OCI-LY7 (cell line): Measurements from ENCODE around the gene HMCN1. TPM values are rescaled to one million over a fixed set of nuclear protein-coding genes. Genes with fewer than 3 reads are reported as not detected.

Experiments used
- BruUV-seq: library from RNA; stranded (reverse); fragments of 400-500 nt; replicated peaks from 2 replicates; lab custom pipeline; 2021; lab: Mats Ljungman, UMichigan
- CTCF ChIA-PET: fragments of 300-600 bp; sonication (Branson Sonifier 250); formaldehyde crosslinking; loops from one replicate; lab custom pipeline; 2022; ENCODE audit warnings: antibody characterized with exemption; ENCODE audit not compliant: unreplicated experiment; lab: Charles Lee
- POLR2A ChIA-PET: fragments of 300-600 bp; sonication (Branson Sonifier 250); formaldehyde crosslinking; loops from one replicate; lab custom pipeline; 2022; ENCODE audit warnings: antibody characterized with exemption; lab: Charles Lee
- DNase-seq: peaks from one replicate; pipeline ENCODE4 v3.0.0-alpha.2; 2015; ENCODE audit warnings: low spot score
- H2AFZ ChIP-seq: fragments of 200-600 bp; sonication (generic), shearing (Covaris generic); 2 replicates; pipeline ENCODE4 v1.6.1; 2014; ENCODE audit warnings: mild to moderate bottlenecking, antibody characterized with exemption, low read length, moderate library complexity
- H3K27ac ChIP-seq: fragments of 200-600 bp; sonication (generic); 2 replicates; pipeline ENCODE4 v1.5.1; 2014; ENCODE audit warnings: mixed run types, low read depth, mild to moderate bottlenecking, moderate library complexity, low read length, inconsistent platforms; ENCODE audit not compliant: poor library complexity, severe bottlenecking
- H3K36me3 ChIP-seq: fragments of 200-600 bp; sonication (generic); 2 replicates; pipeline ENCODE4 v1.6.1; 2014; ENCODE audit warnings: mild to moderate bottlenecking, antibody characterized with exemption, low read length, moderate library complexity, mixed read lengths; ENCODE audit not compliant: insufficient read depth
- H3K4me1 ChIP-seq: fragments of 200-600 bp; sonication (generic); 2 replicates; pipeline ENCODE4 v1.5.1; 2014; ENCODE audit warnings: mild to moderate bottlenecking, low read length; ENCODE audit not compliant: insufficient read depth, poor library complexity, severe bottlenecking
- H3K4me2 ChIP-seq: fragments of 200-600 bp; sonication (generic); 2 replicates; pipeline ENCODE4 v1.6.1; 2014; ENCODE audit warnings: mild to moderate bottlenecking, low read length
- H3K4me3 ChIP-seq: fragments of 200-600 bp; sonication (generic); 2 replicates; pipeline ENCODE4 v1.5.1; 2014; ENCODE audit warnings: mild to moderate bottlenecking, low read depth, low read length; ENCODE audit not compliant: poor library complexity, severe bottlenecking
- H3K79me2 ChIP-seq: fragments of 200-600 bp; sonication (generic); 2 replicates; pipeline ENCODE4 v1.6.1; 2016; ENCODE audit warnings: low read depth, mild to moderate bottlenecking, low read length, moderate library complexity, mixed read lengths; ENCODE audit not compliant: insufficient read depth
- H3K9me2 ChIP-seq: fragments of 200-600 bp; sonication (generic); 2 replicates; pipeline ENCODE4 v1.6.1; 2016; ENCODE audit warnings: mild to moderate bottlenecking, low read length, mixed read lengths; ENCODE audit not compliant: insufficient read depth
- H3K9me3 ChIP-seq: fragments of 200-600 bp; sonication (generic); 2 replicates; pipeline ENCODE4 v1.6.1; 2014; ENCODE audit warnings: mild to moderate bottlenecking, mixed run types, low read length, mixed read lengths
- H4K20me1 ChIP-seq: fragments of 200-600 bp; sonication (generic); 2 replicates; pipeline ENCODE4 v1.6.1; 2014; ENCODE audit warnings: mild to moderate bottlenecking, antibody characterized with exemption, low read length, moderate library complexity, mixed read lengths; ENCODE audit not compliant: insufficient read depth
- CTCF ChIP-seq: fragments of 200-600 bp; sonication (generic); conservative IDR thresholded peaks from 2 replicates; pipeline ENCODE4 v1.5.1; 2014; ENCODE audit warnings: mild to moderate bottlenecking, antibody characterized with exemption, low read length, moderate library complexity, mixed read lengths
- EZH2phosphoT487 ChIP-seq: fragments of 200-600 bp; sonication (generic); IDR thresholded peaks from 2 replicates; pipeline ENCODE4 v1.6.1; 2018; ENCODE audit warnings: low read depth, borderline replicate concordance, mild to moderate bottlenecking, mixed run types, antibody characterized with exemption, low read length, moderate library complexity, mixed read lengths
- intact Hi-C: fragments of 100-400 bp; cut with micrococcal nuclease; formaldehyde crosslinking; loops from one replicate; pipeline ENCODE4 v1.10.0; 2022; ENCODE audit not compliant: unreplicated experiment
- total RNA-seq, 2 experiments: library from RNA; depleted of rRNA in 1 of 2; stranded (reverse); fragments of >200 nt in 1 of 2; shearing (Covaris generic) in 1 of 2; gene quantifications; 2 replicates each; pipeline ENCODE4 v1.2.3, GENCODE V29; 2014 to 2022

The HMCN1 gene
- total RNA-seq, 2 experiments from 2014 or later = 0.02 TPM; not detected in 1

GRCh38 chr1:185880330-185880729 is 146.1 kb downstream of the HMCN1 start:
- ChIA-PET CTCF (no interaction called here), POLR2A (interaction anchor here (1.1 kb wide), 1 partner anchor 9 kb away, joined by 3 read pairs; no protein-coding TSS in a partner anchor)
- Histone ChIP-seq H3K9me3 (no peaks in the 10 kb centered on the region), H3K36me3 (no peaks in the 10 kb centered on the region), H4K20me1 (no peaks in the 10 kb centered on the region), H3K4me1 (no peaks in the 10 kb centered on the region), H3K9me2 (no peaks in the 10 kb centered on the region), H3K79me2 (no peaks in the 10 kb centered on the region), H3K4me2 (no peak overlapping the region), H3K27ac (no peak overlapping the region), H2AFZ (no peak overlapping the region), H3K4me3 (no peak overlapping the region)
- intact Hi-C loops = no loop called here
- no TSS peak for BruUV-seq
- DNase-seq = no peak
- no peak for TF ChIP-seq CTCF
- no peak for TF ChIP-seq EZH2phosphoT487

GRCh38 chr1:185880779-185881333 is 146.7 kb downstream of the HMCN1 start:
- intact Hi-C loops = no loop called here
- TF ChIP-seq CTCF (no peak), EZH2phosphoT487 (no peak)
- no peak overlapping the region for H3K4me2 ChIP-seq
- no peaks in the 10 kb centered on the region for H4K20me1 ChIP-seq
- no peaks in the 10 kb centered on the region for H3K4me1 ChIP-seq
- H3K4me3 ChIP-seq = no peak overlapping the region
- no peak overlapping the region for H2AFZ ChIP-seq
- no peak overlapping the region for H3K27ac ChIP-seq
- no peaks in the 10 kb centered on the region for H3K79me2 ChIP-seq
- POLR2A ChIA-PET = interaction anchor here (1.1 to 1.9 kb wide), 2 partner anchors 9 to 16 kb away, joined by 3 to 5 read pairs; no protein-coding TSS in a partner anchor
- CTCF ChIA-PET = no interaction called here
- BruUV-seq = no TSS peak
- H3K9me2 ChIP-seq = no peaks in the 10 kb centered on the region
- H3K9me3 ChIP-seq = no peaks in the 10 kb centered on the region
- no peaks in the 10 kb centered on the region for H3K36me3 ChIP-seq
- DNase-seq = no peak

GRCh38 chr1:185886046-185886445 is 151.9 kb downstream of the HMCN1 start:
- POLR2A ChIA-PET = interaction anchor here (0.7 kb wide), 1 partner anchor 1480 kb away, joined by 3 read pairs; no protein-coding TSS in a partner anchor
- Histone ChIP-seq H3K36me3 (no peaks in the 10 kb centered on the region), H2AFZ (no peak overlapping the region), H3K9me2 (no peaks in the 10 kb centered on the region), H3K9me3 (no peaks in the 10 kb centered on the region), H3K4me2 (no peak overlapping the region), H4K20me1 (no peaks in the 10 kb centered on the region), H3K79me2 (no peaks in the 10 kb centered on the region), H3K27ac (no peak overlapping the region), H3K4me1 (no peaks in the 10 kb centered on the region), H3K4me3 (no peak overlapping the region)
- BruUV-seq = no TSS peak
- TF ChIP-seq EZH2phosphoT487 (no peak), CTCF (no peak)
- DNase-seq = no peak
- intact Hi-C loops = no loop called here
- CTCF ChIA-PET = no interaction called here
